ENCODE data around the gene MLPH. TPM values are rescaled to one million over a fixed set of nuclear protein-coding genes. Genes with fewer than 3 reads are reported as not detected.

Gene MLPH
- total and polyA plus RNA-seq, 2 of the 4 experiments (the other 2 are of a cell fraction): 13.8 to 21.6 TPM

GRCh38 chr2:237593596-237594320 lies 106.7 kb downstream of the MLPH start:
- ChIA-PET CTCF (no interaction called here), POLR2A (ENCODE audit: unreplicated experiment) (no interaction called here)
- Histone ChIP-seq H2AK5ac (ENCODE audit: low read depth, low read length) (peak overlapping the region; percentile 26; the same call in 1 of the 2 replicates), H3K36me3 (ENCODE audit: control insufficient read depth, insufficient read depth, low read length) (no peaks in the 10 kb centered on the region), H3K18ac (ENCODE audit: low read depth, low read length) (no peak overlapping the region), H4K20me1 (ENCODE audit: insufficient read depth, low read length) (no peaks in the 10 kb centered on the region), H3K56ac (ENCODE audit: extremely low read depth, insufficient read depth, low read length) (no peak overlapping the region), H2AK9ac (replicated peaks; ENCODE audit: low read depth, low read length, poor library complexity) (peak overlapping the region; percentile 25), H2BK15ac (ENCODE audit: low read depth, low read length) (no peak overlapping the region), H3K9ac (ENCODE audit: low read depth, low read length) (no peak overlapping the region), H3K23ac (ENCODE audit: low read depth, low read length) (no peak overlapping the region), H3K14ac (replicated peaks; ENCODE audit: low read depth, low read length) (no peak overlapping the region), H3K27me3 (ENCODE audit: control insufficient read depth, insufficient read depth, low read length) (no peaks in the 10 kb centered on the region), H3K27ac (ENCODE audit: insufficient read depth, low read length) (no peak overlapping the region), H3K9me1 (ENCODE audit: insufficient read depth, low read length) (no peaks in the 10 kb centered on the region), H3K79me1 (ENCODE audit: low read depth in 1 of 2, low read length in 2 of 2) (no peaks in the 10 kb centered on the region), H2BK5ac (ENCODE audit: low read depth, low read length, poor library complexity, severe bottlenecking) (no peak overlapping the region), H3K4me3 (ENCODE audit: insufficient read depth, low read depth, low read length) (no peak overlapping the region), H3K4ac (ENCODE audit: low read depth, low read length) (no peak overlapping the region), H3K4me1 (ENCODE audit: control insufficient read depth, insufficient read depth, low read length) (peaks cover 6% of the 10 kb centered on the region), H2AFZ (replicated peaks; ENCODE audit: low read length, poor library complexity) (no peak overlapping the region), H2BK20ac (ENCODE audit: low read depth, low read length) (no peak overlapping the region), H4K5ac (ENCODE audit: low read depth, low read length) (no peak overlapping the region), H3K4me2 (ENCODE audit: low read depth, low read length) (no peak overlapping the region), H3K9me3 (ENCODE audit: control insufficient read depth, insufficient read depth, low read length) (no peaks in the 10 kb centered on the region), H4K91ac (ENCODE audit: insufficient read depth, low read depth, low read length) (no peak overlapping the region), H2BK120ac (ENCODE audit: low read depth, low read length) (no peak overlapping the region), H4K8ac (ENCODE audit: low read depth in 2 of 2, low read length in 2 of 2) (no peak overlapping the region)
- dilution Hi-C loops (cut with HindIII; ENCODE audit: low sequenced_read_pairs, unreplicated experiment): no loop called here
- WGBS, 2 experiments (ENCODE audit: extremely low coverage in 2 of 2, insufficient read length in 1 of 2): 73% methylated on average over 5 of the region's 17 CpGs; no CpG with 5 or more reads in 1 of the 2 experiments
- TF ChIP-seq MXI1 (IDR thresholded peaks at IDR 0.05; ENCODE audit: borderline replicate concordance, low read depth, low read length) (no peak), USF2 (IDR thresholded peaks at IDR 0.05; ENCODE audit: low read depth, low read length) (no peak), SMC3 (IDR thresholded peaks at IDR 0.05; ENCODE audit: low read depth, low read length) (no peak), CTCF (conservative IDR thresholded peaks at IDR 0.05; ENCODE audit: low read depth, low read length) (no peak), RCOR1 (IDR thresholded peaks at IDR 0.05; ENCODE audit: insufficient replicate concordance, low read length) (no peak)
- no peak for DNase-seq
- no peak for ATAC-seq (ENCODE audit: low read depth)
- in situ Hi-C loops (cut with MboI; ENCODE audit: low sequenced_read_pairs): loop anchor here (5.0 kb wide), 1 partner anchor 149 kb away; no protein-coding TSS in a partner anchor
- intact Hi-C loops (cut with micrococcal nuclease): no loop called here
- no TSS peak for BruUV-seq (replicated peaks)

Measured in IMR-90 (cell line).